Measurements from ENCODE around the gene GPR153.

The GPR153 gene

DNA sequence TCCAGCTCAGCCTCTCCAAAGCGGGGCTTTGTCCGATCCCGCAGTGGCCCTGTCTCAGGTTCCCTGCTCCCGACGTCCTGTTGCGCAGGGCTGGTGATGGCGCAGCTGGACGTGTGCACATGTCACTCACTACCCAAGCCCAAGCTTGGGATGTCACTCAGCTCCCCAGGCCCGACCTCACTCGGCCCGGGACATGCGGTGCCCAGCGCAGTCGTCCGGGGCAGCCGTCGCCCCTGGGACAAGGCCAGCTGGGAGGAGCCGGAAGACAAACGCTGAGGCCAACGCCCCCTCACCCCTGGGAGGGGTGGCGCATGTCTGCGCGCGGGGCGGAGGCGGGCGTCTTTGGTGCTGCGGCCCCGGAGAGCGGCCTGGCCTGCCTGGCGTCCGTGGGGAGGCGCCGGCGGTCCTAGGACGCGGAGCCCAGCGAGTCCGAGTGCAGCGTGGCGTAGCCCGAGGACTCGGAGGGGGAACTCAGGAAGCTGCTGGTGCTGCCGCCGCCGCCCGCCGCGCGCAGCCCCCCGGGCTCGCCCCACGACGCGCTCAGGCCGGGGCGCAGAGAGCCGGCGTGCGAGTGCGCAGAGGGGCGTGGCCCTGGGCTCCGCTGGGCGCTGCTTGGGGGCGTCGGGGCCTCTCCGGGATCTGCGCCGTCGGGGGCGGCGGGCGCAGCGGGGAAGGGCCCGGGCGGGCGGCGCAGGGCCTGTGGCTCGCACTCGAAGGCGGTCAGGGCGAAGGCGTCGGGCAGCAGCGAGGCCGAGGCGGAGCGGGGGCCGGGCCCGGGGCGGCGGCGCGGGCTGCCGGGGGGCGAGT lies 11.8 kb downstream of the GPR153 start:
- no peak for DNase-seq (ENCODE audit: low read depth)

- no peak for DNase-seq (ENCODE audit: low read depth)
These were observed 12.6 kb downstream of the GPR153 start for GRCh38 chr1:6248161-6248776.

DNA sequence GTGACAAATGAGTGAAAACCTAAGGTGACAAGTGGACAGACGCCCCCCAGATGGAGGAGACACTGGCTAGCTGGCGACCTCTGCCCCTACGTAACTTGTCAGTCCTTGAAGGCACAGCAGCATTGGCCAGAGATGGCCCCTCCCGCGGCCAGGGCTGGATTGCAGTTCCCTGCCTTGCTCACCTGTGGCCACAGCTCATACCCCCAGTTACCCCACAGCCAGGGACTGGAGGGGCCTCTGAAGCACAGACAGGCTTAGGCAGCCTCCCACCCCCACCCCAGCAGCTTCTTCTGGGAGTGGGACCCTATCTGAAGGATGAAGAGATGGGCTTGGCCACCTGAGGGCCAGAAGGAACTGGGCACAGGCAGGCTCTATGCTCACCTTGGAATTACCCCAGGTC lies 13.2 kb downstream of the GPR153 start:
- no peak for DNase-seq (ENCODE audit: low read depth)

DNA sequence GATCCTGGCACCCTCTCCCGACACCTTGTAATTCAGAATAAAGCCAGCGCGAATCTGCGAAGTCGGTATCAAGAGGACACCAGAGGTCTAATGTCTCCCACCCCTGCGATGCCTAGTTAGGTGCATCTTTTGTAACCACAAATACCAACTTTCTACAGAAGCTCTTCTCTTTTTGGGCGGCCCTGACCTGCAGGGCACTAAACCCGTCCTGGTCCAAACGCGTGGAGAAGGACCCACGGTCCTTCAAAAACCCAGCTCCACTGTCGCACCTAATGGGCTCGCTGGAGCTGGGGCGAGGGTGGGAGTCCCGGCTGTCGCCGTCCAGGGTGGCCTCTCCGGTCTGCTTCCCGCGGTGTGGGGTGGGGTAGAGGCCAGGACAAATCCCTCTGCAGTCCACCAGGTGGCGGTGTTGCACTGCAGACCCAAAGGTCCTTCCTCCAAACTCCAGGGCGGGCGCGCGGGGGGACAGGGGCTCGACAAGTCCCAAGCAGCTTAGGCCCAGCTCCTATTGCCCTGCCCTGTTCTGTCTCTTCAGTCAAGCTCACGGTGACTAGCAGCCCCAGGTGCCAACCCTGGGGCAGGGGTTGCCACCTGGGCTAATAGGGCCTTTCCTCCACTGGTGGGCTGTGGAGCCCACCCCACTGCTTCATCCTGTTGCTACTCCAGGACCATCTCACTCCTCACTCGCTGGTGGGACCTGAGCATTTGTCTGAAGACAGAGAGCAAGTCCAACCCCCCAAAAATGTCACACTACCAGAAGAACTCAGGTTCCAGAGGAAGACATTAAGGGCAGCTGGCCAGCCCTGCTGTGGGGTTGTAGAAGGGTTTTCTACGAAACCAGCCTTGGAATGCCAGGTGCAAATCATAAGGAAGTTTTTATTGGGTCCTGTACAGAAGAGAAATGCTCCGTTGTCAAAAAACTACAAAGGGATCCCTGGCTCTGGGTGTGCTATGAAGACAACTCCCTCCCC lies 14.1 kb downstream of the GPR153 start:
- no peak for DNase-seq (ENCODE audit: low read depth)

GRCh38 chr1:6245869-6246496 lies 14.9 kb downstream of the GPR153 start:
- no peak for DNase-seq (ENCODE audit: low read depth)

GRCh38 chr1:6245086-6245868 lies 15.6 kb downstream of the GPR153 start:
- no peak for DNase-seq (ENCODE audit: low read depth)

- no peak for DNase-seq (ENCODE audit: low read depth)
These were observed 16.4 kb downstream of the GPR153 start for GRCh38 chr1:6244401-6245049.

- no peak for DNase-seq (ENCODE audit: low read depth)
These were observed 16.9 kb downstream of the GPR153 start, which contains the start of gene HES3 for GRCh38 chr1:6243993-6244392. Gene HES3 (plus strand): TSS chr1:6244179. CDS start chr1:6244366, 187 bp downstream.

GRCh38 chr1:6243053-6243834 lies 17.7 kb downstream of the GPR153 start:
- no peak for DNase-seq (ENCODE audit: low read depth)

- no peak for DNase-seq (ENCODE audit: low read depth)
These were observed 18.8 kb downstream of the GPR153 start for GRCh38 chr1:6241887-6242740.

DNA sequence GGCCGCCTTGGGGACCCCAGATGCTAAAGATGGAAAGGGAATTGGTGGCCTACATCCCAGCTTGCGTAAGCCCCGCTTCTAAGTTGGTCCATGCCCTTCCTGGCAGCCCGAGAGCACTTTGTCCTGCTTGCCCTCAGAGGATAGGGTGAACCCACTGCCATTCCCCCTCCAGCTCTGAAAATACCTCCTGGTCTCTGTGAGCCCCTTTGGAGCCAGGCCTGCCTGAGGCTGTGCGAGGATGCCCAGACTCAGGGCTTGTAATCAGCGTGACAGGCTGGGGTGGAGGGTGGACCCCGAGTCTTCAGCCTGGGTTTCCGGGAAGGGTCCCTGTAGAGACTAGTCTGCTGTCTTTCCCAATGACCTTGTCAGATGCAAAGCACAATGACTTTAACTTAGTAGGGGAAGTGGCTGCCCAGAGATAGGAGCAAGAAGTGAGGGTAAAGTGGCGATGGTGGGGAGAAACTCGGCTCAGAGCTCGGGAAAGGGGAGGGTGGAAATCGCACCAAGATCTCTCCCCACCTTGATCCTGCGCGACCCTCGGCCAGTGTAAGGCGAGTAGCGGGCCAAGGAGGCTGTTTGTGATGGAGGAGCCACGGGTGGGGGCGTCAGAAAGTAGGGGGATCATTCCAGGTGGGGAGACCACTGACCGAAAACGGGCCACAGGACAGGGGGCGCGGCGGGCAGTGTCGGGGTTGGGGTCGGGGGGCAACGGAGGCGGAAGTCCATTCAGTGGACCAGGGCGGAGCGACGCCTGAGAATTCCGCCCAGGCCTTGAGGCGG lies 19.6 kb downstream of the GPR153 start:
- no peak for DNase-seq (ENCODE audit: low read depth)

GRCh38 chr1:6239950-6240768 lies 20.7 kb downstream of the GPR153 start:
- no peak for DNase-seq (ENCODE audit: low read depth)

- DNase-seq (ENCODE audit: low read depth), result no peak
These were observed 21.6 kb downstream of the GPR153 start for GRCh38 chr1:6239213-6239752.

DNA sequence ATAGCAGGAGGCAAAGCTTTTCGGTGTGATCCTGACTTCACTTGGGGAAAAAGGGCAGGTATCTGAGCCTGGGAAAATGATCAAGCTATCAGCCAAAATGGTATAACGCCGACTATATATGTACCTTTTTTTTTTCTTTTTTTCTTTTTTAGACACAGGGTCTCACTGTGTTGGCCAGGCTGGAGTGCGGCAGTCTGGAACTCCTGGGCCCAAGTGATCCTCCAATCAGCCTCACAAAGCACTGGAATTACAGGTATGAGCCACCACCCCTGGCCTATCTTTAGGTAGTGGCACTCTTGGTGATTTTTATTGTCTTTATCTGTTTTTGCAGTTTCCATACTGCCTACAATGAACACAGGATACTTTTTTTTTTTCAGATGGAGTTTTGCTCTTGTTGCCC lies 23.8 kb downstream of the GPR153 start:
- no peak for DNase-seq (ENCODE audit: low read depth)

- DNase-seq (ENCODE audit: low read depth), result no peak
These were observed 25.6 kb downstream of the GPR153 start for GRCh38 chr1:6235296-6235677.

GRCh38 chr1:6234502-6235295 lies 26.2 kb downstream of the GPR153 start:
- no peak for DNase-seq (ENCODE audit: low read depth)

Data from non-pigmented ciliary epithelial cell (primary cell).